GM12891 (cell line): Measurements from ENCODE around the gene ROBO2.

ENCODE experiments used
- PAX5 ChIP-seq: IDR thresholded peaks from 2 replicates; pipeline ENCODE4 v1.6.1; 2011; ENCODE audit warnings: low read length, moderate library complexity, mild to moderate bottlenecking; ENCODE audit not compliant: insufficient read depth, severe bottlenecking
- POLR2A ChIP-seq: IDR thresholded peaks from 2 replicates; pipeline ENCODE4 v1.6.1; 2011; ENCODE audit warnings: low read depth, low read length, control low read depth
- POLR2AphosphoS5 ChIP-seq: IDR thresholded peaks from 2 replicates; pipeline ENCODE4 v1.6.1; 2011; ENCODE audit warnings: low read depth, low read length, control low read depth
- POU2F2 ChIP-seq: IDR thresholded peaks from 2 replicates; pipeline ENCODE4 v1.6.1; 2011; ENCODE audit warnings: low read depth, mild to moderate bottlenecking, control low read depth, low read length, moderate library complexity
- TAF1 ChIP-seq: IDR thresholded peaks from 2 replicates; pipeline ENCODE4 v1.6.1; 2011; ENCODE audit warnings: low read depth, low read length, control low read depth

GRCh38 chr3:77189258-77189657 lies 149.4 kb downstream of the ROBO2 start:
- TF ChIP-seq POLR2A (no peak), POLR2AphosphoS5 (no peak), TAF1 (no peak), PAX5 (no peak), POU2F2 (no peak)
